GDM1 (cell line): ENCODE measurements around the gene SLC45A1.

Source experiments
- DNase-seq: peaks from one replicate; lab custom pipeline; 2025; lab: John Stamatoyannopoulos, UW

The SLC45A1 gene

DNA sequence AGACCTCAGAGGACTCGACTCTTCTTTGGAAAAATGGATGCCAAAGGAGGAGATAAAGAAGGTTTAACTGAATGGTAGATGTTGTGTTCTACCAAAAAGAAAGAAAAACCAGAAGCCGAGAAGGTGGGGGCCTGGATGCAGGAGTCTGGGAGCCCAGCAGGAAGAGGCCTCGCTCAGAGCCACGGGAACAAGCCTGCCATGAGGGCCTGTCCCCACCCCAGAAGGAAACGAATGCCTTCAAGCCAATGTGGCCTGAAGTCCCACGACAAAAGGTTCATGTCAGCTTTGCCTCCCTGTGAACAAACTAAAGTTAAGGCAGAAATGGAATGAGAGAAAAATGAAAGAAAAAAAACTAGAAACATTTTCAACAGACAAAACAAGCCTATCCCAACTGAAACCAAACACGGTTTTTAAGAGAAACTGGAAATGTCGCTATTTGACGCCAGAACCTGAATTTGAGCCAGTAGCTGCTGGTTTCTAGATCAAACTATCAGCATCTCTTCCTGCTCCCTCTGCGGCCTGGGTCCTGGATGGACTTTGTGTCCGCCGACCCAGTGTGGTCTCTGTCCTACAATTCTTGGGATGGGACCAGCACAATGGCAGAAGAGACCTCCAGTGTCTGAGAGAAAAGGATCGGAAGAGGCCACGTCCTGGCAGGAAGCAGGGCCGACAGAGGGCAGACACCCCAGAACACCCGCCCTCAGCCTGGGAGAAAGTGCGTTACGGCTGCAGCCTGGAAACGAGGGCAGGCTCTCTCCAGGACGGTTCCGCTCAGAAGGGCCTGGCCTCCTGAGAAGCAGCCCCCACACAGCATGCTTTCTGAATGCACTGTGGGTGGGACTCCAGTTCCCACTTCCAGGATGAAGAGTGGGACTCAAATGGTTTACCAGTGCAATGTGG, 35.2 kb downstream of the SLC45A1 start:
- DNase-seq = no peak

DNA sequence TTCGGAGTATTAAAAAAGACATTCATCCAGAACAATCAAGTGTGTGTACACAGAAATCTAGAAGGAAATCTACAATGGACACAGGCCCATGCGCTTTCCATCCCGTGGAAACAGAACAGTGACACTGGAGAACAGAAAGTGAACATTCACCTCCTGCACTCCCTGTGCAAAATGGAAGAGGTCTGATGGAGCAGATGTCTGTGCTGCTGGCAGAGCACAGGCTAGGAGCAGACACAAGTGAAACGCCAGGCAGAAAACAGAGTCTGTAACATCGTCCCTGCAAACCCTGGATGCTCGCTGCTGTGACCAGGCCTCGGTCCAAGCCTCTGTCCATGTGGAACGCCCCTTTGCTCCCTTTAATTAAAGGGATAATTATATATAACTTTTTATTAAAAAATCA, 36.1 kb downstream of the SLC45A1 start:
- DNase-seq = no peak

DNA sequence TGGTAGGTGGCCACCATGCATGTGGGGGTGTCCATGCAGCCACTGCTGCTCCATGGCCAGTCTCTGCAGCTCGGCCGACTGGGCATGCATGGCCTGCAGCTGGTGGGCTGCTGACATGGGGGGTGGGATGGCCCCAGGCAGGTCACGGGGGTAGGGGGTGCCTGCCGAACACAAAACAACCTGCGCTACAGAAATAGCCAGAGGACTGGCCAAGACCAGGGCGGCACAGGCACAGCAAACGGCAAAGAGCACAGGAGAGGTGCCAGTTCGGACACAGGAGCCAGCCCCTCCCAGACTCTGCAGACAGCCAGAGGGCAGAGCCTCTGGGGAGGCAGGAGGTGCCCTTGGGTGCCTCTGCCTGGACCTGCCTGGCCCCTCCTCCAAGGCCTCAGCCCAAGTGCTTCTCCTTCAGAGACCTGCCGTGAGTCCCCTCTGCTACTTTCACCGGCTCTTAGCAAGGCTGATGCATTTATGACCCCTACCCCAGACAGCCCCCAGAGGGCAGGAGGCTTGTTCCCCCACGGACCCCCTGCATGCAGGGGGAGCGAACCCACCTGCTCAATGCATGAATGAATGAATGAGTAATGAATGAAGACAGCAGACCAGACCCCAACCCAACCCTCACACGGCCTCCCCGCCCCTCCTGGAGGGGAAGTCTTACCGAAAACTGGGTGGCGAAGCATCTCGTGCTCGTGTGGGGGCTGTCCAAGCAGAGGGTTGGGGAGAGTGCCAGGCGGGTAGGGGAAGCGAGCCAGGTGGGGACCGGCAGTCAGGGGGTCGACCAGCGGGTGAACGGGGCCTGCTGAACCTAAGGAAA, 37.7 kb downstream of the SLC45A1 start:
- DNase-seq = no peak

DNA sequence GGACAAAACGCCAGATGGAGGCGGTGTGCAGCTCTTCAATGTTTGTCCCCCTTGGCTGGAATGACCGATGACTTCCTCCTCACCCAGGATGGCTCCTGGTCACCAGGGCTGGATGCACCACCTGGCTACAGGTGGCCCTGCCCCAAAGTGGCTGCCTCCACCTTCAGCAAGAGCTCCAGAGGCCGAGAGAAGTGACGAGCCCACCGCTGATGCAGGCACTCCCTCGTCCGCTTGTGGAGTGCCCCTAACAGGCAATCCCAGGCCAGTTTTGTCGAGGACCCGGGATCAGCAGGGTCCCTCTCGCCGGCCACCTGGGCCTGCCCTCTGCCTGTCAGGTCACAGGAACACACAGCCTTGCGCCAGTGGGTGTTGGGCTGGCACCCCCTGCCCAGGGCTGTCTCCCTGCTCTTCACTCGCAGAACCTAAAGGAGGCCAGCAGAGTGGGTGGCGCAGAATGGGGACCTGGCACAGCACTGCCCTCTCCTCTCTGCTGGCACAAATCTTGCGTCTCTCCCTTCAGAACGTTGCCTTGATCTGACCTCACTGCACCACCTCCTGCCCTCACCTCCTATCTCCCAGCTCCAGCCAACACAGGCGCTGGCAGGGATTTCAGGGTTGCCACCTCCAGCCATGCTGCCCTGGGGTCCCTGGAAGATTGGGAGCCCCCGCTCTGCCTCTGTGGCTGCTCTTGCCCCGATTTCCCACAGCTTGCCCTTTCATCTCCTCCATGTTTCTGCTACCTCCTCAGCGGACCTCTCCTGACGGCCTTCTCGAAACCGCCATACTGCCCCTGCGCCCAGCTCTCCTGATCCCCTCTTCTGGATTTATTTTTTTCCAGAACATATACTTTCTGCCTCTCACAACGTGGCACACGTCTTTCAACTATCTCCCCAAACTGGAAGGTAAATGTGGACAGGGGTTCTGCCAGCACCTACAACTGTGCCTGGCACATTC, 38.6 kb downstream of the SLC45A1 start:
- DNase-seq = no peak

DNA sequence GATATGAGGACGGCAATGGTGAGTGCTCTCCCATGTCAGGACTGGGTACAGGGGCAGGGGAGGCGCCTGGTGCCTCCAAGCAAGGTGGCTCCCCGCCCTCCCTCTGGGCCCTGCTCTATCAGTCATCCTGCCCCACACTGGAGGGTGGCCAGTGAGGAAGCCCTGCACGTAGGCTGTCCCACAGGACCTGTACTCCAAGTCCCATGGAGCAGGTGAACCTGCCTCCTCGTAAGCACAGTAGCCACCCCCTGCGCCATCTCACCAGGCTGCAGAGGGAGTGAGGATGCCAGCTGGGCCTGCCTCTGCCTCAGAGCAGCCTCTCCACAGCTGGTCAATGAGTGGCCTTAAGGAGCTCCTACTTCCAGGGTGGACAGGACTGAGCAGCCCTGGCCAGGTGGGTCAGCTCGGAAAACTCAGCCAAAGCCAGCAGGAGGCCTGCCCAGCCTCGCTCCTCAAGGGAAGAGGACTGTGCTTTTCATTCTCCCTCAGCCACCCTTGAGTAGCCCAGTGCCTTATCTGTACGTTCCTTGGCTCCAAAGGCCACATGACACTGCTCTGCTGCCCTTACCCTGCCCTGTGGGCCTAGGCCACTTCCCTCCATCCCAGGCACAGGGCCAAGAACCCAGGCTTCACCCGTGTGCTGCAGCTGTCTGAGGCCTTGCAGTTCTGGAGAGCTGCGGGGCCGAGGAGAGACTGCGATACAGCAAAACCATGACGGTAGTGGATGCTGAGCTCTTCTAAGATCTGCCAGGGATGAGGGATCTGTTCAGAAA, 39.6 kb downstream of the SLC45A1 start:
- no peak for DNase-seq

DNA sequence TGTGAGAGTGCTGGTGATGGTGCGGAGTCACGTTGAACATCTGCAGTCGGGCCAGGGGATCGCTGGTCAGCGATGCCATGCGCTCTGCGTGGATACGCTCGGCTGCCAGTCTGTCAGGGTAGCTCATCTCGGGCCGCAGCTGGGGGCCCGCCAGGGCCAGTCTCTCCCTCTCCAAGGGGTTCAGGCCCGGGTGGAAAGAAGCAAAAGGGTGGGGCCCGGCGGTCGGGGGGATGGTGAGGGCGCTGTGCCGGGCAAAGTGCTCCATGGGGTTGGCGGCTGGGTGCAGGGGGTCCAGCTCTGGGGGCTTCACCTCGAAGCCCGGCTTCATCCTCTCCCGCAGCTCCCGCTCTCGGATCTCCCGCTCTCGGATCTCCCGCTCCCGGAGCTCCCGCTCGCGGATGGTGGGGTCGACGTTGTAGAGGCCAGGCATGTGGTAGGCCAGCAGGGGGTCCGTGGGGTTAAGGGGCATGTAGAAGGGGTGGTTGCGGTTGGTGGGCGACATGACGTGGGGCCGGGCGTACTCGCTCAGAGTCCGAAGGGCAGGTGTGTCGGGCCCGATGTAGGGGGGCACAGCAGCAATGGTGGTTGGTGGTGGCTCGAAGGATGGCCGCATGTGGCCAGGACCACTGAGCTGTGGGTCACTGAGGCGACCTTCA, 40.5 kb downstream of the SLC45A1 start:
- DNase-seq = no peak

DNA sequence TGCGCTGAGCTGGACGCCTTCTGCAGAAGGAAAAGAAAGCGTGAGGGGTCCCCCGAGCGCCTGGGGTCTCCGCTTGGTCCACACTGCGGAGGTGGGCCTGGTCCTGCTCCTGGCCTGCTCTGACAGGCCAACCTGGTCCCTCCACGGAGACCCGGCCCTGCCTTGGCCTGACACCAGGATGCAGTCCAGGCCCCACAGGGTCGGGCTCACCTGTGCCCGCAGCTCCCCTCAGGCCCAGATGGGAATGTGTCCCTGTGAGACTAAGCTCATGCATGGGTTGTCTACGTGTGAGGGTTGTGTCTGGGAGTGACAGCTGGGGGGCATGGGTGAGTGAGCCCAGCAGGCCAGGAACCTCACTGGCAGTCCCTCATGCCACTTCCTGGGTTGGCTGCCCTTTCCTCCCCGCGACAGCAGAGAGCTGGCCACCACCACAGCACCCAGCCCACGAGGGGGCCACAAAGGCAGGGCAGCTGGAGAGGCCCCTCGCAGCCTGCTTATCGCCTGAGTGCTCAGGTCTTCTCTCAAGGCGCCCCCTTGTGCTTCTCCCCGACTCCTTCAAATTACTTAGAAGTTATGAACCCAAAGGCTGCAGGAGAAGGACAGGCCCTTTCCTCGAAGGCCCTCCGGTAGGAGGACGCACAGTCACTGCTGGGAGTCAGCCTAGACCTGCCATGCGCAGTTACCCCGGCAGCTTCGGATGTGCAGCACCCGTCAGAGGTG, 41.1 kb downstream of the SLC45A1 start:
- no peak for DNase-seq

DNA sequence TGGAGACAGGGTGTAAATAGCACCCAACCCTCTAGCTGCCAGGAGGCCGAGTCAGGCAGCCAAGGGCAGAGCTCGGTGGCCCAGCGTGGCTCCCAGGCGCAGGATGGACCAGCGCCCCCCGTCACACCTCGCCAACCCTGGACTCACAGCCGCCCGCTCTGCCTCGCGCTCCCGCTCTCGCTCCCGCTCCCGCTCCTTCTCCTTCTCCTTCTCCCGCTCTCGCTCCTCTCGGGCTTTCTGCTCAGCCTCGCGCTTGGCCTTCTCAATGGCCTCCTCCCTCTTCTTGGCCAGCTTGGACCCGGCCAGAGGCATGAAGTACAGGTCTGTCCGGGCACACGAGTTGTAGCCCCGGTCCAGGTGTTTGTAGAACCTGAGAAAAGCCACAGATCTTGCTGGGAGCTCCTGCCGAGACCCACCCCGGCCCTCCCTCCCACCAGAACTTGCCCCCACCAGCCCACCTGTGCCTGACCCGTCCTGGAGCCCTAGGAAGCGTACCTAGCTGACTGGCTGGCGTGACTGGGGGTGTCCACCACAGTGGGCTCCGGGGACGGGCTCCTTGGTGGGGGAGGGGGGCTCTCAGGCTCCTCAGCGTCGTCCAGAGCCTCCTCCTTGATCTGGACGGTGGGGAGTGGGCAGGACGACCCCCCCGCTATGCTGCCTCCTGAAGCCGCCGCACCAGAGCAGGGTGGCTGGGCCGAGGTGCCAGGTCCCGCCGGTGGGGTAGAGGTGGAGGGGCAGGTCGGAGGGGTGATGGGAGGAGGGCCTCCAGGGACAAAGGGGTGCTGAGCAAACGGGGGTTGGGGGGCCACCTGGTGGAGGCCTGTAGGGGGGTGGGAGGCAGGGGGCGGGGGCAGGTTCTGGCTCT, 41.9 kb downstream of the SLC45A1 start:
- DNase-seq = no peak

DNA sequence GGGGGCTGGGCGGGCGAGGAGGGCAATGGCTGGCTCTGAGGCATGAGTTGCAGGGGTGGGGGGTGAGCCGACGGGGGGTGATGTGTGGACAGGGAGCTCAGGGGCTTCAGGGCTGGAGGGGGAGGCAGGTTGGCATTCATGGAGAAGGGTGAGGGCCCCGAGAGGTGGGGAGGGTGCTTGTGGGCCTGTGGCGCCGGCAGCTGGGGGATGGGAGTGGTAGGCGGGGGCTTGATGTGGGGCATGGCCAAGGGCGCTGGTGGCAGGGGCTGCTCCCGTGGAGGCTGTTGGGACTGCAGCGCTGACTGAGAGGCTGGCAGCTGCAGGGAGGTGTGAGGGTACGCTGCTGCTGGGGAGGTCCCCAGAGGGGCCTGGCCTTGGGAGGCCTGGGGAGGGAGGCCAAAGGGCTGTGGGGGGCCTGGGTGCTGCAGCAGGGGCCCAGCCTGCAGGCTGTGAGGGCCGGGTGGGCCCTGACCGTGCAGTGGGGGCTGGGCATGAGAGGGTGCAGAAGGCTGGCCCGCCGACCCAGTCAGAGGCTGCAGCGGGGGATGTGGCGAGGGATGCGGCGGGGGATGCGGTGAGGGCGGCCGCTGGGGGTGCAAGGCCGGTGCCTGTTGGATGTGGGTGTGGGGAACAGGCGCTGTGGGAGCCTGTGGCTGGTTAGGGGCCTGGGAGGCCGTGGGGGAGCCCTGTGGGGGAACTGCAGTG, 42.7 kb downstream of the SLC45A1 start:
- DNase-seq = no peak

DNA sequence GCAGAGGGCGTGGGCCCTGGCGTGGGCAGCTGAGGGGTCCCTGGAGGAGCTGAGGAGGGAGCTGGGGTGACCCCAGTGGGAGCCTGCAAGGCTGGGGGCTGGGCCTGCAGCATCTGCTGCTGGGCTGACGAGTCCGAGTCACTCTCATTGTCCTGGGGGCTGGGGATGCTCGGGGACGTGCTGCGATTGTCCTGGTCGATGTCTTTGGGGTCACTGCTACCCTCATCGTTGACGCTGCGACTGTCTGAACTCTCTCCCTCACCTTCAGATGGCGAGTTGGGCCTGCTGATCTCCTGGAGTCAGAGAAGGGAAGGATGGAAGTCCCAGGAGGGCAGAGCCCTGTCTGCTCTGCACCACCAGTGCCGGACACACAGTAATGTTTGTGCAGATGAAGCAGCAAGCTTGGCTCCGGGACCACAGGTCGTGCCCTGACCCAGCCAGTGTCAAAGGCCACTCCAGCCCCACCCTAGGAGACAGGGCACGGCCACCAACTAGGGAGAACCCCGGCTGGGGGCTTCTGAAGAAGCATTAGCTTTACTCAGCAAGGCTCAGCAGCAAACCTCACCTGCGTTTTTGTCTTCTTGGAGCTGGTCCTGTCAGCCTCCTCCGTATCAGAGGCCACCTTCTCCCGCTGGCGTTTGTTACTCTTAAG, 43.4 kb downstream of the SLC45A1 start:
- no peak for DNase-seq

DNA sequence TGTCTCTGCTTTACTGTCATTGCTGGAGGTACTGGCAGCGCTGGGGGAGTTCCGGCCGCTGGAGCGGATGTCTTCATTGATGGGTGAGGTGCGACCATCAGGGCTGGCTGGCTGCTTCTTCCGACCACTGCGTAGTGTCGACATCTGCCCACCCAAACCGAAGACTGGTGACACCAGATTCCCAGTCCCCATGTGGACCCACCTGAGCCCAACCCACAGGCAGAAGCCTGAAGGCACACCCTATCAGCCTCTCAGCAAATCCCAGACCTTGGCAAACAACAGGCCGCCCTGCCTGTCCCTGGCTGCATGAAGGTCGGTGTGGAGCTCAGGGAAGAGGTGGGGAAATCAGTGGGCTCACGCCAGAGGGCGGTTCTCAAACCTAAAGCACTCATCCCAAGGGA, 44.8 kb downstream of the SLC45A1 start:
- DNase-seq = no peak

DNA sequence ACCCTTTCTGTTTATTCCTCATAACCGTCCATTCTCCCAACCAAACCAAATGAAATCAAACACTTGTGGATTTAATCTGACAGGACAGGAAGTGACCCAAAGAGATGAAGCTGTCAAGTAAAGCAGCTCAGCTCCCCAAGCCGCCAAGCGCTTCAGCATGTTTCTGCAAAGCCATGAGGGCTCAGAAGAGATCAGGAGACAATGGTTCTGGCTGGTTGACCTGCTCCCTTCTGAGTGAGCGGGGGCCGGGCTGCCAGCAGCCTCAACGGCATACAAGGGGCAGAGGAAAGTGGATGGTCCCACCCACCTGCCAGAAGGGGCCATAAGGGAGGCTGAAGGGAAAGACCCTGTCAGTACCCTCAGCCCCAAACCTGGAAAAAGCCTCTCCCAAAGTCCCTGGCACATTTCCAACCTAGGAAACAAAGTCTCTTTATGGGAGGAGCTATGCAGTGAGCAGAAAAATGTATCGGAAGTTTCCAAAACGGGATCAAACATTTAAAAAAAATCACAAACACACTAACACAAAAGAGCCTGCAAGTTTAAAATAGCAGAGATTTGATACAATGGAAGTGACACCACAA, 45.4 kb downstream of the SLC45A1 start:
- DNase-seq = no peak

DNA sequence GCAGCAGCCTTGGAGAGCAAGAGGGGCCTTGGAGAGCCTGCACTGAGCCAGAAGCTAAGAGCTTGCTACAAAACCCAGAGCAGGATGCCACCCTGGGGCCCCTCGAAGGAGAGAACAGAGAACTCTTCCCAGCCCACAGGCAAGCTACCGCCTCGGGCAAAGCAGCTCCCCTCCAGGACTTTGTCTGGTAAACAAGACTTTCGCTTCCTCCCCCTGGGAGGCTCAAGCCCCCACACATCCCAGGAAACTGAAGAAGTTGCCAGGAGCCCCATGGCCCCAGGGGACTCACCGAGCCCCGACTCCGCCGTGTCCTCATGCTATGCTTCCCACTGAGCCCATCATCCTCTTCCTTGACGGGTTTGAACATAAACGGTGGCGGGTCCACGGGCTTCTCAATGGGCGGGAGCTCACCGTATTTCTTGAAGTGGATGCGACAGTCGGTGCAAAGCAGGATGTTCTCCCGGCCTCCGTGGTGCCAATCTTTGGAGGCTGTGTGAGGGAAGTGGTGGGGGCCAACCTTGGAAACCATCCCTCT, 45.9 kb downstream of the SLC45A1 start:
- DNase-seq = no peak

DNA sequence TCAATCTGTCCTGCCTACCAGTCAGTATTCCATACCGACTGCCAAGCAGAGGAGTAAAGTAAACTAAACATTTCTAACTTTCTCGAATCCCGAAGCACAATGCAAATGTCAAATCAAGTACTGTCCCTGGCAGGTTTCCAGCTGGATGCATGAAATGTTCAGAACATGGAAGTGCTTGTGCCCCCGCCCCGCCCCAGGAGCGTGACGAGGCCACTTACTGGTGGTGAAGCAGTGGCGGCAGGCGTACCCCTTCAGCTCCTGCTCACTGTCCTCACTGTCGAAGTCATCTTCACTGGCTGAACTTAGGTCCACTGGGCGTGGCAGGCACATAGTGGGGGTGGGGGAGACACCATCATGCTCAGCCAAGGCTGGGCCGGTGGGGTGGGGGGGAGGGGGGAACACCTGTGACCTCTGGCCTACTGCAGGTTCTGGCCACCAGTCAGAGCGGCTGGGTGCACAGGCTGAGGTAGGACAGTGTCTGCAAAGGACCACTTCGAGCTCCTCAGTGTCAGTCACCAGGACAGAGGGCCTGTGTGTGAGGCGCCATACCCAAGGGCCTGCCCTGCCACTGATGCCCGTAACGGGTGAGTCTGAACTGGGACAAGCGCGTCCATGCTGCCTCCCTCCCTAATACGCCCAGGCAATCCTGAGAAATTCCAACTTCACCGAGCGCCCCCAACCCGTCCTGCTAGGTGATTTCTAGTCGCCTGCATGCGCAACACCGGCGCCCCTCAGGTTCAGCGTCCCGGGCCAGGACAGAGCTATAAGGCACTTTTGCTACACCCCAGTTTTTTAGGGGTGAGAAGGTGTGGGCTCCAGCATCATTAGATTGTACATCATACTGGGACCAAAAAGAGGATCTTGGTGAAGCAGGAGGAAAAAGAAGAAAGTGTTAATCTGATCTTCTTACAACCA, 46.9 kb downstream of the SLC45A1 start:
- DNase-seq = no peak

DNA sequence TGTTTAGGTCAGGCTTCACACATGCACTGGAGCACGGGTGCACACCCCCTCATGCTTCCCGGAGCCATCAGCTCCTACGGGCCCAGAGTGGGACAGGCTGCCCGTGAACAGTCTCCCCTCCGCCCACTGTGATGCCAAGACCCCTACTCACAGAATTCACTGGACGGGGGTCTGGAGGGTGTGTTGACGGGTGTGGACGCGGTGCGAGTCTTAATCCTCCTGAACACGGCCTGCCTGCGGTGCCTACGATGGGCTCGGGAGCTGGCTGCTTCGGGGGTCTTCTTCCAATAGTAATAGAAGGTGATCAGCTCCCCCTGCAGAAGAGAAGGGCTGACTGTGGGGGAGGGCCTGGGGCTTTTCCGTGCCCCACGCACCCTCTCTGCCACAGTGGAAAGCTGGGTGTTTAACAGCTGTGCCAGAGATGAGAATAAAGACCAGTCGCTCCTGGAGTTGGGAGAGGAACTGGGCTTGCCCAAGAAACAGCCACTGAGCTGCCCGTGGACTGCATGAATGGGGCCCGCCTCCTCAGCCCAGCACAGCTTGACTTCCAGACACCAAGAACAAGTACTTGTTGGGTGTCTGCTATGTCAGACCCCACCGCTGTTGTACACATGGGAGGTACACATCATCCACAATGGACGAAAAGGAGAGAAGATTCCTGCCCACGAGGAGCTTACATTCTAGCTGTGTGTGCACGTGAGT, 47.9 kb downstream of the SLC45A1 start:
- no peak for DNase-seq
